H1 (cell line): ENCODE data around the gene ADAM22. TPM values are rescaled to one million over a fixed set of nuclear protein-coding genes. Genes with fewer than 3 reads are reported as not detected.

Experiments used
- BACH1 ChIP-seq: IDR thresholded peaks from 2 replicates; pipeline ENCODE4 v1.6.1; 2012; ENCODE audit warnings: low read length, improper control_type of control experiment
- CREB1 ChIP-seq: IDR thresholded peaks from 2 replicates; pipeline ENCODE4 v1.6.1; 2012; ENCODE audit warnings: inconsistent platforms
- GABPA ChIP-seq: IDR thresholded peaks from 2 replicates; pipeline ENCODE4 v1.6.1; 2011; ENCODE audit warnings: mild to moderate bottlenecking, low read length, moderate library complexity, borderline replicate concordance; ENCODE audit not compliant: insufficient read depth
- JUN ChIP-seq: IDR thresholded peaks from 2 replicates; pipeline ENCODE4 v1.6.1; 2011; ENCODE audit warnings: low read depth, mild to moderate bottlenecking, improper control_type of control experiment, low read length
- polyA plus RNA-seq, 7 experiments: library from polyadenylated mRNA; depleted of rRNA in 3 of 7; stranded (reverse) in 5 of 7; unstranded in 2 of 7; fragments of >200 nt in 5 of 7; fragments of 200-250 nt in 2 of 7; gene quantifications; 1 replicate in 5 of 7; 2 replicates in 1 of 7; 4 replicates in 1 of 7; pipeline versions ENCODE4 v1.2.1 to v1.2.3, GENCODE V29; 2011 to 2013; ENCODE audit warnings: missing spikeins in 2 of 7, mixed read lengths in 2 of 7
- total RNA-seq: library from RNA; stranded (reverse); fragmentation: NEBNext Ultra II Directional; extraction: Animal tissue kit (Norgen Biotek cat#: 25700); gene quantifications from 2 replicates; pipeline ENCODE4 v1.2.1, GENCODE V29; 2021
- TF ChIP-seq, protein P1 (sequence below): fragments of 300-600 bp; sonication (generic); IDR thresholded peaks from 2 replicates; pipeline ENCODE4 v1.7.1; 2012; ENCODE audit warnings: low read length, moderate library complexity, mild to moderate bottlenecking, inconsistent platforms; ENCODE audit not compliant: insufficient replicate concordance
- TF ChIP-seq, protein P2 (sequence below): IDR thresholded peaks from 2 replicates; pipeline ENCODE4 v1.6.1; 2011; ENCODE audit warnings: low read length, improper control_type of control experiment

The ADAM22 gene
- total and polyA plus RNA-seq, 2 of the 8 experiments (the other 6 are each of a cell fraction or from before 2014, with no cell fraction given): 4.6 to 21.4 TPM

DNA sequence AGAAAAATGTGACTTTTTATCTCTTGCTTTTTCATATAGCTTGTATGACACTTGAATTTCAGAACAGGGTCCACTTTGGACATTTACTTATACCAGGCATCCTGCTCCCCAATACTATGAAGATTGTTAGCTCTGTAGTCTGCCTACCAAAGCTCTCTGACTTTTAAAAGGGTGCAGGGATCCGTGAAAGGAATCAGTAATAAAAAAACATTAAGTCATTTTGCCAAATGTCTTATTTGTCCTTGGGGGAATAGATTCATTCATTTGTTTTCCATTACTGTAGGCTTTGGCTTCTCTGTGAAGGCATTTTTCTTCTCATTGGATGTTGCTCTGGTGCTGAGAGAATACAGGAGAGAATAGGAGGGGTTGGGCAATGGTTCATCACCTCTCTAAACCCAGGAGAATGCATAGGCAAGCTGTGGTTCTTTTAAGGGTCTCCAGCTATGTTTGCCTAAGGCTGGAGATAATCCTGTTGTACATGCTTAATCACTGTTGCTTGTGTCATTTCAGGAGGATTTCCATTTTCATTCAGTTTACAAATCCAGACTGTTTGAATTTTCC lies 182.3 kb downstream of the ADAM22 start (continued):
- TF ChIP-seq, protein P1, sequence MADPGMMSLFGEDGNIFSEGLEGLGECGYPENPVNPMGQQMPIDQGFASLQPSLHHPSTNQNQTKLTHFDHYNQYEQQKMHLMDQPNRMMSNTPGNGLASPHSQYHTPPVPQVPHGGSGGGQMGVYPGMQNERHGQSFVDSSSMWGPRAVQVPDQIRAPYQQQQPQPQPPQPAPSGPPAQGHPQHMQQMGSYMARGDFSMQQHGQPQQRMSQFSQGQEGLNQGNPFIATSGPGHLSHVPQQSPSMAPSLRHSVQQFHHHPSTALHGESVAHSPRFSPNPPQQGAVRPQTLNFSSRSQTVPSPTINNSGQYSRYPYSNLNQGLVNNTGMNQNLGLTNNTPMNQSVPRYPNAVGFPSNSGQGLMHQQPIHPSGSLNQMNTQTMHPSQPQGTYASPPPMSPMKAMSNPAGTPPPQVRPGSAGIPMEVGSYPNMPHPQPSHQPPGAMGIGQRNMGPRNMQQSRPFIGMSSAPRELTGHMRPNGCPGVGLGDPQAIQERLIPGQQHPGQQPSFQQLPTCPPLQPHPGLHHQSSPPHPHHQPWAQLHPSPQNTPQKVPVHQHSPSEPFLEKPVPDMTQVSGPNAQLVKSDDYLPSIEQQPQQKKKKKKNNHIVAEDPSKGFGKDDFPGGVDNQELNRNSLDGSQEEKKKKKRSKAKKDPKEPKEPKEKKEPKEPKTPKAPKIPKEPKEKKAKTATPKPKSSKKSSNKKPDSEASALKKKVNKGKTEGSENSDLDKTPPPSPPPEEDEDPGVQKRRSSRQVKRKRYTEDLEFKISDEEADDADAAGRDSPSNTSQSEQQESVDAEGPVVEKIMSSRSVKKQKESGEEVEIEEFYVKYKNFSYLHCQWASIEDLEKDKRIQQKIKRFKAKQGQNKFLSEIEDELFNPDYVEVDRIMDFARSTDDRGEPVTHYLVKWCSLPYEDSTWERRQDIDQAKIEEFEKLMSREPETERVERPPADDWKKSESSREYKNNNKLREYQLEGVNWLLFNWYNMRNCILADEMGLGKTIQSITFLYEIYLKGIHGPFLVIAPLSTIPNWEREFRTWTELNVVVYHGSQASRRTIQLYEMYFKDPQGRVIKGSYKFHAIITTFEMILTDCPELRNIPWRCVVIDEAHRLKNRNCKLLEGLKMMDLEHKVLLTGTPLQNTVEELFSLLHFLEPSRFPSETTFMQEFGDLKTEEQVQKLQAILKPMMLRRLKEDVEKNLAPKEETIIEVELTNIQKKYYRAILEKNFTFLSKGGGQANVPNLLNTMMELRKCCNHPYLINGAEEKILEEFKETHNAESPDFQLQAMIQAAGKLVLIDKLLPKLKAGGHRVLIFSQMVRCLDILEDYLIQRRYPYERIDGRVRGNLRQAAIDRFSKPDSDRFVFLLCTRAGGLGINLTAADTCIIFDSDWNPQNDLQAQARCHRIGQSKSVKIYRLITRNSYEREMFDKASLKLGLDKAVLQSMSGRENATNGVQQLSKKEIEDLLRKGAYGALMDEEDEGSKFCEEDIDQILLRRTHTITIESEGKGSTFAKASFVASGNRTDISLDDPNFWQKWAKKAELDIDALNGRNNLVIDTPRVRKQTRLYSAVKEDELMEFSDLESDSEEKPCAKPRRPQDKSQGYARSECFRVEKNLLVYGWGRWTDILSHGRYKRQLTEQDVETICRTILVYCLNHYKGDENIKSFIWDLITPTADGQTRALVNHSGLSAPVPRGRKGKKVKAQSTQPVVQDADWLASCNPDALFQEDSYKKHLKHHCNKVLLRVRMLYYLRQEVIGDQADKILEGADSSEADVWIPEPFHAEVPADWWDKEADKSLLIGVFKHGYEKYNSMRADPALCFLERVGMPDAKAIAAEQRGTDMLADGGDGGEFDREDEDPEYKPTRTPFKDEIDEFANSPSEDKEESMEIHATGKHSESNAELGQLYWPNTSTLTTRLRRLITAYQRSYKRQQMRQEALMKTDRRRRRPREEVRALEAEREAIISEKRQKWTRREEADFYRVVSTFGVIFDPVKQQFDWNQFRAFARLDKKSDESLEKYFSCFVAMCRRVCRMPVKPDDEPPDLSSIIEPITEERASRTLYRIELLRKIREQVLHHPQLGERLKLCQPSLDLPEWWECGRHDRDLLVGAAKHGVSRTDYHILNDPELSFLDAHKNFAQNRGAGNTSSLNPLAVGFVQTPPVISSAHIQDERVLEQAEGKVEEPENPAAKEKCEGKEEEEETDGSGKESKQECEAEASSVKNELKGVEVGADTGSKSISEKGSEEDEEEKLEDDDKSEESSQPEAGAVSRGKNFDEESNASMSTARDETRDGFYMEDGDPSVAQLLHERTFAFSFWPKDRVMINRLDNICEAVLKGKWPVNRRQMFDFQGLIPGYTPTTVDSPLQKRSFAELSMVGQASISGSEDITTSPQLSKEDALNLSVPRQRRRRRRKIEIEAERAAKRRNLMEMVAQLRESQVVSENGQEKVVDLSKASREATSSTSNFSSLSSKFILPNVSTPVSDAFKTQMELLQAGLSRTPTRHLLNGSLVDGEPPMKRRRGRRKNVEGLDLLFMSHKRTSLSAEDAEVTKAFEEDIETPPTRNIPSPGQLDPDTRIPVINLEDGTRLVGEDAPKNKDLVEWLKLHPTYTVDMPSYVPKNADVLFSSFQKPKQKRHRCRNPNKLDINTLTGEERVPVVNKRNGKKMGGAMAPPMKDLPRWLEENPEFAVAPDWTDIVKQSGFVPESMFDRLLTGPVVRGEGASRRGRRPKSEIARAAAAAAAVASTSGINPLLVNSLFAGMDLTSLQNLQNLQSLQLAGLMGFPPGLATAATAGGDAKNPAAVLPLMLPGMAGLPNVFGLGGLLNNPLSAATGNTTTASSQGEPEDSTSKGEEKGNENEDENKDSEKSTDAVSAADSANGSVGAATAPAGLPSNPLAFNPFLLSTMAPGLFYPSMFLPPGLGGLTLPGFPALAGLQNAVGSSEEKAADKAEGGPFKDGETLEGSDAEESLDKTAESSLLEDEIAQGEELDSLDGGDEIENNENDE: no peak
- TF ChIP-seq JUN (no peak), CREB1 (no peak), GABPA (no peak), BACH1 (no peak)
- TF ChIP-seq, protein P2, sequence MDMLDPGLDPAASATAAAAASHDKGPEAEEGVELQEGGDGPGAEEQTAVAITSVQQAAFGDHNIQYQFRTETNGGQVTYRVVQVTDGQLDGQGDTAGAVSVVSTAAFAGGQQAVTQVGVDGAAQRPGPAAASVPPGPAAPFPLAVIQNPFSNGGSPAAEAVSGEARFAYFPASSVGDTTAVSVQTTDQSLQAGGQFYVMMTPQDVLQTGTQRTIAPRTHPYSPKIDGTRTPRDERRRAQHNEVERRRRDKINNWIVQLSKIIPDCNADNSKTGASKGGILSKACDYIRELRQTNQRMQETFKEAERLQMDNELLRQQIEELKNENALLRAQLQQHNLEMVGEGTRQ: no peak
